Tibial nerve (tissue), 4 donors: ENCODE measurements around the gene PLSCR3.

Source experiments
- CTCF ChIP-seq, 5 experiments: fragments of 200-600 bp in 3 of 5; fragments of 450-650 bp in 2 of 5; sonication (generic) in 3 of 5; IDR thresholded peaks; one replicate each; pipeline ENCODE4 v1.5.1; 2016 to 2019; ENCODE audit warnings: antibody characterized with exemption in 5 of 5, mild to moderate bottlenecking in 3 of 5, moderate library complexity in 2 of 5
- EP300 ChIP-seq, 2 donors: sonication (generic); formaldehyde crosslinking; IDR thresholded peaks; one replicate each; pipeline ENCODE4 v1.6.1; 2017; ENCODE audit warnings: antibody characterized with exemption in 2 of 2, mild to moderate bottlenecking in 1 of 2
- POLR2A ChIP-seq, 2 donors: fragments of 450-650 bp; IDR thresholded peaks; one replicate each; pipeline ENCODE4 v1.6.1; 2017; ENCODE audit warnings: antibody characterized with exemption in 2 of 2, mild to moderate bottlenecking in 2 of 2, moderate library complexity in 2 of 2

- TF ChIP-seq CTCF (IDR thresholded peaks at IDR 0.05) (no peak), POLR2A (IDR thresholded peaks at IDR 0.05) (no peak), EP300 (IDR thresholded peaks at IDR 0.05) (no peak)
These were observed 25.7 kb upstream of the PLSCR3 start, which contains the start of gene SPEM1 for GRCh38 chr17:7419819-7420610.
